HepG2 (cell line): Measurements from ENCODE around the gene YBX2. TPM values are rescaled to one million over a fixed set of nuclear protein-coding genes. Genes with fewer than 3 reads are reported as not detected.

Experiments
- AGO1 ChIP-seq: fragments of 200-400 bp; formaldehyde crosslinking; IDR thresholded peaks from 2 replicates; pipeline ENCODE4 v1.6.1; 2017; ENCODE audit warnings: mild to moderate bottlenecking, low read depth, low read length, moderate library complexity; ENCODE audit not compliant: poor library complexity, severe bottlenecking
- ATF7 ChIP-seq, 2 experiments: fragments of 450-650 bp in 1 of 2; sonication (generic) in 1 of 2; formaldehyde crosslinking in 1 of 2; IDR thresholded peaks; 2 replicates each; pipeline versions ENCODE4 v1.4.0 to v1.6.1; 2016 to 2020; ENCODE audit warnings: antibody characterized with exemption in 1 of 2, mild to moderate bottlenecking in 1 of 2, missing genetic modification reagents in 1 of 2
- CAMTA2 ChIP-seq: sonication (generic); formaldehyde crosslinking; IDR thresholded peaks from 2 replicates; pipeline ENCODE4 v1.4.0; 2020; ENCODE audit warnings: mild to moderate bottlenecking, missing genetic modification reagents, borderline replicate concordance
- ETV5 ChIP-seq: IDR thresholded peaks from 2 replicates; pipeline ENCODE4 v1.6.1; 2018; ENCODE audit warnings: missing biosample characterization, missing genetic modification reagents, inconsistent platforms, borderline replicate concordance
- FOXK2 ChIP-seq: fragments of 450-650 bp; IDR thresholded peaks from 2 replicates; pipeline ENCODE4 v1.6.1; 2016
- HOXA7 ChIP-seq: sonication (generic); formaldehyde crosslinking; IDR thresholded peaks from 2 replicates; pipeline ENCODE4 v1.8.1; 2022; ENCODE audit warnings: mild to moderate bottlenecking, missing genetic modification reagents, moderate library complexity
- JDP2 ChIP-seq: sonication (generic); formaldehyde crosslinking; IDR thresholded peaks from 2 replicates; pipeline ENCODE4 v1.8.1; 2022; ENCODE audit warnings: missing genetic modification reagents, borderline replicate concordance
- KAT2B ChIP-seq: fragments of 150-350 bp; IDR thresholded peaks from 2 replicates; pipeline ENCODE4 v1.6.1; 2014; ENCODE audit warnings: low read depth, low read length, borderline replicate concordance
- MED1 ChIP-seq: sonication (generic); formaldehyde crosslinking; IDR thresholded peaks from 2 replicates; pipeline ENCODE4 v1.4.0; 2020; ENCODE audit warnings: missing genetic modification reagents
- MTF1 ChIP-seq: sonication (generic); formaldehyde crosslinking; IDR thresholded peaks from 2 replicates; pipeline ENCODE4 v1.5.0; 2020; ENCODE audit warnings: missing genetic modification reagents
- MXI1 ChIP-seq: IDR thresholded peaks from 3 replicates; pipeline ENCODE4 v1.6.1; 2012; ENCODE audit warnings: low read depth, low read length, inconsistent platforms, borderline replicate concordance
- MYC ChIP-seq: sonication (generic); formaldehyde crosslinking; IDR thresholded peaks from 2 replicates; pipeline ENCODE4 v1.9.0; 2021; ENCODE audit warnings: missing genetic modification reagents, borderline replicate concordance
- PRPF4 ChIP-seq: fragments of 200-400 bp; formaldehyde crosslinking; IDR thresholded peaks from 2 replicates; pipeline ENCODE4 v1.6.1; 2016; ENCODE audit warnings: low read length, low read depth; ENCODE audit not compliant: poor library complexity, severe bottlenecking
- RBM39 ChIP-seq: fragments of 200-400 bp; formaldehyde crosslinking; IDR thresholded peaks from one replicate; pipeline ENCODE4 v1.6.1; 2018; ENCODE audit warnings: antibody characterized with exemption, mild to moderate bottlenecking, low read depth, low read length; ENCODE audit not compliant: poor library complexity, severe bottlenecking
- SALL2 ChIP-seq: sonication (generic); formaldehyde crosslinking; IDR thresholded peaks from 2 replicates; pipeline ENCODE4 v1.8.1; 2023; ENCODE audit warnings: mild to moderate bottlenecking, missing genetic modification reagents, inconsistent platforms
- SPEN ChIP-seq: sonication (generic); formaldehyde crosslinking; IDR thresholded peaks from 2 replicates; pipeline ENCODE4 v1.5.1; 2020; ENCODE audit warnings: low read depth, mild to moderate bottlenecking, missing genetic modification reagents
- TAF15 ChIP-seq: fragments of 200-400 bp; formaldehyde crosslinking; IDR thresholded peaks from one replicate; pipeline ENCODE4 v1.6.1; 2018; ENCODE audit warnings: mild to moderate bottlenecking, low read depth, low read length; ENCODE audit not compliant: poor library complexity, severe bottlenecking
- ZNF121 ChIP-seq: sonication (generic); formaldehyde crosslinking; IDR thresholded peaks from 2 replicates; pipeline ENCODE4 v1.5.0; 2020; ENCODE audit warnings: mild to moderate bottlenecking, missing genetic modification reagents
- ZNF746 ChIP-seq: sonication (generic); formaldehyde crosslinking; IDR thresholded peaks from 2 replicates; pipeline ENCODE4 v1.8.0; 2022; ENCODE audit warnings: mild to moderate bottlenecking, missing genetic modification reagents
- ZNF788 ChIP-seq: sonication (generic); formaldehyde crosslinking; IDR thresholded peaks from 2 replicates; pipeline ENCODE4 v1.5.0; 2020; ENCODE audit warnings: mild to moderate bottlenecking, missing genetic modification reagents, borderline replicate concordance
- ZNF891 ChIP-seq: sonication (generic); formaldehyde crosslinking; IDR thresholded peaks from 2 replicates; pipeline ENCODE4 v1.5.0; 2020; ENCODE audit warnings: mild to moderate bottlenecking, missing genetic modification reagents
- ZSCAN12 ChIP-seq: sonication (generic); formaldehyde crosslinking; IDR thresholded peaks from 2 replicates; pipeline ENCODE4 v1.9.0; 2021; ENCODE audit warnings: mild to moderate bottlenecking, missing genetic modification reagents
- ZSCAN20 ChIP-seq: sonication (generic); formaldehyde crosslinking; IDR thresholded peaks from 2 replicates; pipeline ENCODE4 v1.4.0; 2020; ENCODE audit warnings: missing genetic modification reagents, mild to moderate bottlenecking, borderline replicate concordance
- ZSCAN25 ChIP-seq: sonication (generic); formaldehyde crosslinking; IDR thresholded peaks from 2 replicates; pipeline ENCODE4 v1.8.0; 2022; ENCODE audit warnings: mild to moderate bottlenecking, missing genetic modification reagents
- ZSCAN9 ChIP-seq: IDR thresholded peaks from 2 replicates; pipeline ENCODE4 v1.6.1; 2016; ENCODE audit warnings: borderline replicate concordance
- polyA plus RNA-seq, 8 experiments: library from polyadenylated mRNA; depleted of rRNA in 3 of 8; stranded (reverse) in 7 of 8; unstranded in 1 of 8; fragments of >200 nt; fragmentation: Illumina TruSeq in 4 of 8; extraction: Trizol in 4 of 8; gene quantifications; 2 replicates each; pipeline versions ENCODE4 v1.2.1 to v1.2.3, GENCODE V29; 2011 to 2016; ENCODE audit warnings: low read depth in 4 of 8, missing spikeins in 1 of 8, mixed read lengths in 1 of 8; ENCODE audit not compliant: insufficient read depth in 1 of 8
- total RNA-seq, 5 experiments: library from RNA; depleted of rRNA; stranded (reverse); fragments of >200 nt; fragmentation: Illumina TruSeq; extraction: Trizol; gene quantifications; 2 replicates each; pipeline ENCODE4 v1.2.3, GENCODE V29; 2016; ENCODE audit warnings: low read depth in 1 of 5
- TF ChIP-seq, protein P1 (sequence below): sonication (generic); formaldehyde crosslinking; IDR thresholded peaks from 2 replicates; pipeline ENCODE4 v1.8.0; 2022; ENCODE audit warnings: mild to moderate bottlenecking, missing genetic modification reagents; ENCODE audit not compliant: insufficient replicate concordance

YBX2 gene
- total and polyA plus RNA-seq, 2 of the 13 experiments (the other 11 are each of a cell fraction or from before 2014, with no cell fraction given): 0.12 to 0.22 TPM

DNA sequence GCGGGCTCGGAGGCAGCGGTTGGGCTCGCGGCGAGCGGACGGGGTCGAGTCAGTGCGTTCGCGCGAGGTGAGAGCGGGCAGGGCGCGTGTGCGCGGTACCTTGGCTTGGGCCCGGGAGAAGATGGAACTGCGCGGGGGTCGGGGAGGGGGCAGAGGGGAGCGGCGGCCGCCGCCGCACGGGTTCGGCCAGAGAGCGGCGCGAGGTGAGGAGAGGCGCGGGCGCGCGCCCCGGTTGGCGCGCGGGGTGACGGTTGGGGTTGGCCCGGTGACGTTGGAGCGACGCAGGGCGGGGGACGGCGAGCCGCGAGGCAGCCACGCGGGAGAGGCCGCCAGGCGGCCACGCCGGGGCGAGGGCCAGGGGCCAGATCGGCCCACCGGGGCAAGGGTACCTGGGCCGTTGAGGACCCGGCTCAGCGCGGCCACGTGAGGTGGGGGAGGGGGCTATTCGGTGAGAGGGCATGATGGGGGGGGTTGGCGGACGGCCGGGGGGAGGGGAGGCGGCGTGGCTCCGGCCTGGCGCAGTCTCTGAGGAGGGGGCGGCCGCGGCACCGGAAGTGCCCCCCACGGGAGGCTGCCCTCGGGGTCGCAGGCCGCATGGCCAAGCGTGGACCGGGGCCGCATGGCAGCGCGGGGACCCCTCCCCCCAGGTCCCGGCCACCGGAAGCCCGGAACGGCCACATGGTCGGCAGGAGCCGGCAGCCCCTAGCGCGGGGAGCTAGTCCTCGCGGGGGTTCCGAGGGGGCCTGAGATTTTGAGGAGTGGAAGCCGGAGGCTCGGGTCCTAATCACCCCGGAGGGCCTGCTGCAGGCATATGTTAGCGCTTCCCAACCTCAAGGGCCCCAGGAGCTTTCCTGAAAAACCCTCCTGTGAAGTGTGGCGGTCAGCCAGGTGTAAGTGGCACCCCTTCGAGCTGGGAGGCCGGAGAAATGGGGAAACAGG lies 13.5 kb upstream of the YBX2 start (continued):
- TF ChIP-seq RBM39 (no peak), ZNF746 (CRISPR knock-in tag) (0 out of 2 replicates have a peak, but pooled peaks have one; percentile 6), AGO1 (peak; percentile 89), FOXK2 (no peak), ZSCAN9 (0 out of 2 replicates have a peak, but pooled peaks have one; percentile 24), ATF7 (IDR thresholded peaks at IDR 0.05) (no peak), ATF7 (CRISPR knock-in tag; IDR thresholded peaks at IDR 0.05) (0 out of 2 replicates have a peak, but pooled peaks have one; percentile 23), CAMTA2 (0 out of 2 replicates have a peak, but pooled peaks have one; percentile 73), SPEN (CRISPR knock-in tag) (0 out of 2 replicates have a peak, but pooled peaks have one; percentile 8), JDP2 (CRISPR knock-in tag) (no peak; the same call in 1 of the 2 replicates), MYC (CRISPR knock-in tag) (peak; percentile 99), ZNF891 (peak; percentile 11; the same call in 1 of the 2 replicates), SALL2 (peak; percentile 28; the same call in 1 of the 2 replicates), MXI1 (peak; percentile 33; the same call in 1 of the 3 replicates), ZNF121 (CRISPR knock-in tag) (no peak), ZSCAN12 (CRISPR knock-in tag) (no peak), ZSCAN25 (CRISPR knock-in tag) (peak; percentile 8; the same call in 1 of the 2 replicates), KAT2B (no peak), ETV5 (CRISPR knock-in tag) (peak; percentile 81), HOXA7 (CRISPR knock-in tag) (no peak), MED1 (CRISPR knock-in tag) (peak; percentile 16; the same call in 1 of the 2 replicates), ZSCAN20 (CRISPR knock-in tag) (no peak), TAF15 (no peak), PRPF4 (no peak), MTF1 (CRISPR knock-in tag) (no peak), ZNF788 (no peak)
- TF ChIP-seq, protein P1, sequence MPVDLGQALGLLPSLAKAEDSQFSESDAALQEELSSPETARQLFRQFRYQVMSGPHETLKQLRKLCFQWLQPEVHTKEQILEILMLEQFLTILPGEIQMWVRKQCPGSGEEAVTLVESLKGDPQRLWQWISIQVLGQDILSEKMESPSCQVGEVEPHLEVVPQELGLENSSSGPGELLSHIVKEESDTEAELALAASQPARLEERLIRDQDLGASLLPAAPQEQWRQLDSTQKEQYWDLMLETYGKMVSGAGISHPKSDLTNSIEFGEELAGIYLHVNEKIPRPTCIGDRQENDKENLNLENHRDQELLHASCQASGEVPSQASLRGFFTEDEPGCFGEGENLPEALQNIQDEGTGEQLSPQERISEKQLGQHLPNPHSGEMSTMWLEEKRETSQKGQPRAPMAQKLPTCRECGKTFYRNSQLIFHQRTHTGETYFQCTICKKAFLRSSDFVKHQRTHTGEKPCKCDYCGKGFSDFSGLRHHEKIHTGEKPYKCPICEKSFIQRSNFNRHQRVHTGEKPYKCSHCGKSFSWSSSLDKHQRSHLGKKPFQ (CRISPR knock-in tag): no peak
